Brain microvascular endothelial cell (primary cell): ENCODE measurements around the gene DSG3.
A peak's percentile ranks its signal among the peaks of the same experiment; 100 is the strongest.

Experiments used
- DNase-seq: peaks from one replicate; pipeline ENCODE4 v3.0.0-alpha.2; 2020
- H3K27ac ChIP-seq: fragments of 250-450 bp; sonication (Bioruptor Pico); 2 replicates; pipeline ENCODE4 v1.5.1; 2020; ENCODE audit warnings: mild to moderate bottlenecking, moderate library complexity
- H3K27me3 ChIP-seq: fragments of 250-450 bp; sonication (Bioruptor Pico); replicated peaks from 2 replicates; pipeline ENCODE4 v1.5.1; 2020; ENCODE audit warnings: mild to moderate bottlenecking
- H3K36me3 ChIP-seq: fragments of 250-450 bp; sonication (Bioruptor Pico); replicated peaks from 2 replicates; pipeline ENCODE4 v1.5.1; 2020; ENCODE audit warnings: mild to moderate bottlenecking
- H3K4me3 ChIP-seq: 2 replicates; pipeline ENCODE4 v1.5.1; 2011; ENCODE audit warnings: low read depth, mild to moderate bottlenecking, control low read depth, low read length, moderate library complexity
- CTCF ChIP-seq: IDR thresholded peaks from 2 replicates; pipeline ENCODE4 v1.5.1; 2011; ENCODE audit warnings: low read depth, mild to moderate bottlenecking, moderate library complexity, low read length, control low read depth, inconsistent platforms; ENCODE audit errors: missing control alignments
- in situ Hi-C: cut with HindIII; loops from 2 replicates; pipeline ENCODE4 v1.10.0; 2017; ENCODE audit warnings: low sequenced_read_pairs, low pct_ligation_motif_present

The DSG3 gene

GRCh38 chr18:31446854-31447253 is 687 bp upstream of the DSG3 start:
- no peaks in the 10 kb centered on the region for H3K36me3 ChIP-seq
- no peak for TF ChIP-seq CTCF
- in situ Hi-C loops = no loop called here
- no peak overlapping the region for H3K27ac ChIP-seq
- no peak for DNase-seq
- no peak overlapping the region for H3K4me3 ChIP-seq
- H3K27me3 ChIP-seq = no peaks in the 10 kb centered on the region

GRCh38 chr18:31450409-31450808 is 2.9 kb downstream of the DSG3 start:
- H3K36me3 ChIP-seq = no peaks in the 10 kb centered on the region
- in situ Hi-C loops = no loop called here
- H3K4me3 ChIP-seq = no peak overlapping the region
- no peak for DNase-seq
- no peak overlapping the region for H3K27ac ChIP-seq
- TF ChIP-seq CTCF = no peak
- no peaks in the 10 kb centered on the region for H3K27me3 ChIP-seq

- H3K27me3 ChIP-seq = no peaks in the 10 kb centered on the region
- no peak overlapping the region for H3K27ac ChIP-seq
- in situ Hi-C loops = no loop called here
- DNase-seq = no peak
- no peaks in the 10 kb centered on the region for H3K36me3 ChIP-seq
- TF ChIP-seq CTCF = no peak
- no peak overlapping the region for H3K4me3 ChIP-seq
Observed at GRCh38 chr18:31451625-31452024, 4.1 kb downstream of the DSG3 start.

GRCh38 chr18:31454066-31454708 is 6.6 kb downstream of the DSG3 start:
- in situ Hi-C loops = no loop called here
- H3K27me3 ChIP-seq = no peaks in the 10 kb centered on the region
- no peak for TF ChIP-seq CTCF
- H3K4me3 ChIP-seq = no peak overlapping the region
- H3K27ac ChIP-seq = peak overlapping the region; percentile 41
- no peaks in the 10 kb centered on the region for H3K36me3 ChIP-seq
- DNase-seq = peak; percentile 45

- no peak for DNase-seq
- H3K36me3 ChIP-seq = no peaks in the 10 kb centered on the region
Observed at GRCh38 chr18:31469629-31470028, 22.1 kb downstream of the DSG3 start.

More at GRCh38 chr18:31469629-31470028, 22.1 kb downstream of the DSG3 start:
- TF ChIP-seq CTCF = no peak
- H3K27ac ChIP-seq = no peak overlapping the region
- H3K27me3 ChIP-seq = no peaks in the 10 kb centered on the region
- H3K4me3 ChIP-seq = no peak overlapping the region
- in situ Hi-C loops = no loop called here
